Measurements from ENCODE around the gene NTM.

Gene NTM

GRCh38 chr11:131796089-131796488, 425.7 kb downstream of the NTM start:
- no peak for TF ChIP-seq CTCF (IDR thresholded peaks at IDR 0.05; ENCODE audit: borderline replicate concordance, insufficient read depth, low read depth, low read length)
- no peak overlapping the region for H3K4me3 ChIP-seq (ENCODE audit: low read depth, low read length)

GRCh38 chr11:131796541-131796940, 426.1 kb downstream of the NTM start:
- H3K4me3 ChIP-seq (ENCODE audit: low read depth, low read length): no peak overlapping the region
- no peak for TF ChIP-seq CTCF (IDR thresholded peaks at IDR 0.05; ENCODE audit: borderline replicate concordance, insufficient read depth, low read depth, low read length)

GRCh38 chr11:131800452-131800851, 430.0 kb downstream of the NTM start:
- TF ChIP-seq CTCF (IDR thresholded peaks at IDR 0.05; ENCODE audit: borderline replicate concordance, insufficient read depth, low read depth, low read length): no peak

GRCh38 chr11:131802440-131803115, 432.2 kb downstream of the NTM start:
- no peak for TF ChIP-seq CTCF (IDR thresholded peaks at IDR 0.05; ENCODE audit: borderline replicate concordance, insufficient read depth, low read depth, low read length)
- H3K4me3 ChIP-seq (ENCODE audit: low read depth, low read length): no peak overlapping the region

More at GRCh38 chr11:131800452-131800851, 430.0 kb downstream of the NTM start:
- H3K4me3 ChIP-seq (ENCODE audit: low read depth, low read length): no peak overlapping the region

- no peak overlapping the region for H3K4me3 ChIP-seq (ENCODE audit: low read depth, low read length)
- no peak for TF ChIP-seq CTCF (IDR thresholded peaks at IDR 0.05; ENCODE audit: borderline replicate concordance, insufficient read depth, low read depth, low read length)
These were observed 437.5 kb downstream of the NTM start for GRCh38 chr11:131807876-131808275.

- H3K4me3 ChIP-seq (ENCODE audit: low read depth, low read length): no peak overlapping the region
- no peak for TF ChIP-seq CTCF (IDR thresholded peaks at IDR 0.05; ENCODE audit: borderline replicate concordance, insufficient read depth, low read depth, low read length)
These were observed 438.1 kb downstream of the NTM start for GRCh38 chr11:131808470-131808869.

GRCh38 chr11:131809203-131809918, 438.9 kb downstream of the NTM start:
- no peak for TF ChIP-seq CTCF (IDR thresholded peaks at IDR 0.05; ENCODE audit: borderline replicate concordance, insufficient read depth, low read depth, low read length)
- no peak overlapping the region for H3K4me3 ChIP-seq (ENCODE audit: low read depth, low read length)

Data from GM12875 (cell line).